Nephron (organoid): ENCODE data around the gene GYG2.

Experiments
- H3K27ac Mint-ChIP-seq, 3 experiments: 2 replicates each; pipeline ENCODE4 v1.8.0; 2020; ENCODE audit warnings: mixed read lengths in 3 of 3, mild to moderate bottlenecking in 2 of 3, moderate library complexity in 1 of 3
- H3K27me3 Mint-ChIP-seq: 2 replicates; pipeline ENCODE4 v1.8.0; 2021; ENCODE audit warnings: low read depth, mild to moderate bottlenecking, moderate library complexity, mixed read lengths
- H3K36me3 Mint-ChIP-seq: 2 replicates; pipeline ENCODE4 v1.8.0; 2020; ENCODE audit warnings: low read depth, mixed read lengths
- H3K4me1 Mint-ChIP-seq: 2 replicates; pipeline ENCODE4 v1.8.0; 2020; ENCODE audit warnings: mixed read lengths
- H3K4me3 Mint-ChIP-seq, 3 experiments: 2 replicates each; pipeline ENCODE4 v1.8.0; 2020; ENCODE audit warnings: mild to moderate bottlenecking in 3 of 3, mixed read lengths in 3 of 3, moderate library complexity in 2 of 3
- H3K9me3 Mint-ChIP-seq: 2 replicates; pipeline ENCODE4 v1.8.0; 2020; ENCODE audit warnings: mixed read lengths
- CTCF ChIP-seq, 3 experiments: fragments of 200-600 bp; sonication (generic); IDR thresholded peaks; one replicate each; pipeline ENCODE4 v1.5.0; 2021; ENCODE audit warnings: antibody characterized with exemption in 3 of 3; ENCODE audit not compliant: unreplicated experiment in 3 of 3

GYG2 gene

GRCh38 chrX:2823795-2824386 lies 4.8 kb upstream of the GYG2 start:
- peaks cover 5% of the 10 kb centered on the region for H3K27me3 Mint-ChIP-seq
- H3K4me1 Mint-ChIP-seq, result peaks cover 10% of the 10 kb centered on the region
- no peak overlapping the region for H3K4me3 Mint-ChIP-seq
- H3K9me3 Mint-ChIP-seq, result no peaks in the 10 kb centered on the region
- no peaks in the 10 kb centered on the region for H3K36me3 Mint-ChIP-seq
- no peak for TF ChIP-seq CTCF (IDR thresholded peaks at IDR 0.05; ENCODE audit: unreplicated experiment in 3 of 3)
- no peak overlapping the region for H3K27ac Mint-ChIP-seq

- Mint-ChIP-seq H3K4me1 (peaks cover 6% of the 10 kb centered on the region), H3K27ac (no peak overlapping the region), H3K27me3 (peaks cover 5% of the 10 kb centered on the region), H3K36me3 (no peaks in the 10 kb centered on the region), H3K4me3 (no peak overlapping the region), H3K9me3 (no peaks in the 10 kb centered on the region)
- no peak for TF ChIP-seq CTCF (IDR thresholded peaks at IDR 0.05; ENCODE audit: unreplicated experiment in 3 of 3)
These were observed 3.8 kb upstream of the GYG2 start for GRCh38 chrX:2824886-2825285.

- no peaks in the 10 kb centered on the region for H3K9me3 Mint-ChIP-seq
- peaks cover 19% of the 10 kb centered on the region for H3K4me1 Mint-ChIP-seq
- H3K36me3 Mint-ChIP-seq, result peaks cover 29% of the 10 kb centered on the region
- peaks cover 11% of the 10 kb centered on the region for H3K27me3 Mint-ChIP-seq
- H3K27ac Mint-ChIP-seq, result no peak overlapping the region
- no peak for TF ChIP-seq CTCF (IDR thresholded peaks at IDR 0.05; ENCODE audit: unreplicated experiment in 3 of 3)
- peak overlapping the region; percentile 51 to 75 (median 73) for H3K4me3 Mint-ChIP-seq
These were observed 255 bp downstream of the GYG2 start for GRCh38 chrX:2828959-2829411.

- Mint-ChIP-seq H3K4me3 (peak overlapping the region; percentile 73 to 75 (median 73)), H3K9me3 (peaks cover under 1% of the 10 kb centered on the region), H3K4me1 (peaks cover 19% of the 10 kb centered on the region), H3K27me3 (peaks cover 6% of the 10 kb centered on the region), H3K27ac (no peak overlapping the region), H3K36me3 (peaks cover 36% of the 10 kb centered on the region)
- TF ChIP-seq CTCF (IDR thresholded peaks at IDR 0.05; ENCODE audit: unreplicated experiment in 3 of 3), result no peak
These were observed 928 bp downstream of the GYG2 start for GRCh38 chrX:2829469-2830246.

GRCh38 chrX:2831471-2832228 lies 2.9 kb downstream of the GYG2 start:
- peaks cover 19% of the 10 kb centered on the region for H3K4me1 Mint-ChIP-seq
- H3K36me3 Mint-ChIP-seq, result peaks cover 55% of the 10 kb centered on the region
- no peak overlapping the region for H3K27ac Mint-ChIP-seq
- peaks cover 11% of the 10 kb centered on the region for H3K9me3 Mint-ChIP-seq
- peak overlapping the region; percentile 60 to 82 (median 68) for H3K4me3 Mint-ChIP-seq
- peaks cover 6% of the 10 kb centered on the region for H3K27me3 Mint-ChIP-seq
- TF ChIP-seq CTCF (IDR thresholded peaks at IDR 0.05; ENCODE audit: unreplicated experiment in 3 of 3), result no peak
